Stimulated activated CD8-positive, alpha-beta memory T cell treated with anti-CD3 and anti-CD28 coated beads, Interleukin-15, amount 100 ng/mL, for 1 hour (primary cell): ENCODE results near the gene REEP3.
"Not testable (repeated sequence)": the region's sequence is repeated elsewhere in the genome, so short reads cannot be mapped to it uniquely, and the experiment has no call there.

Experiments
- DNase-seq: peaks from one replicate; pipeline ENCODE4 v3.0.0-alpha.2; 2020; ENCODE audit warnings: low read depth

REEP3 gene

GRCh38 chr10:63520500-63521415 lies at the start of gene REEP3:
Gene REEP3 (plus strand): TSS chr10:63521401. CDS start chr10:63521546, 145 bp downstream.
- DNase-seq, result no peak

- DNase-seq, result no peak
These were observed 46.7 kb upstream of the REEP3 start for GRCh38 chr10:63474488-63474887.

GRCh38 chr10:63477927-63478326 lies 43.3 kb upstream of the REEP3 start:
- no peak for DNase-seq

GRCh38 chr10:63478564-63478963 lies 42.6 kb upstream of the REEP3 start:
- DNase-seq, result no peak

GRCh38 chr10:63480237-63480636 lies 41.0 kb upstream of the REEP3 start:
- no peak for DNase-seq

- DNase-seq, result no peak
These were observed 39.3 kb upstream of the REEP3 start for GRCh38 chr10:63481815-63482421.

GRCh38 chr10:63483983-63484382 lies 37.2 kb upstream of the REEP3 start:
- DNase-seq, result no peak

GRCh38 chr10:63487990-63488389 lies 33.2 kb upstream of the REEP3 start:
- DNase-seq, result no peak

GRCh38 chr10:63489838-63490237 lies 31.4 kb upstream of the REEP3 start:
- no peak for DNase-seq

- DNase-seq, result no peak
These were observed 29.4 kb upstream of the REEP3 start for GRCh38 chr10:63491588-63492316.

- DNase-seq, result not testable (repeated sequence)
These were observed 28.9 kb upstream of the REEP3 start for GRCh38 chr10:63492317-63492690.

- DNase-seq, result no peak
These were observed 28.2 kb upstream of the REEP3 start for GRCh38 chr10:63493004-63493403.

GRCh38 chr10:63494951-63495350 lies 26.2 kb upstream of the REEP3 start:
- no peak for DNase-seq

GRCh38 chr10:63496561-63496960 lies 24.6 kb upstream of the REEP3 start:
- no peak for DNase-seq

GRCh38 chr10:63497321-63497720 lies 23.9 kb upstream of the REEP3 start:
- DNase-seq, result no peak

GRCh38 chr10:63498665-63499064 lies 22.5 kb upstream of the REEP3 start:
- DNase-seq, result no peak

GRCh38 chr10:63500551-63500950 lies 20.6 kb upstream of the REEP3 start:
- not testable (repeated sequence) for DNase-seq

GRCh38 chr10:63501954-63502353 lies 19.2 kb upstream of the REEP3 start:
- no peak for DNase-seq

- DNase-seq, result no peak
These were observed 18.4 kb upstream of the REEP3 start for GRCh38 chr10:63502832-63503231.

- DNase-seq, result no peak
These were observed 17.8 kb upstream of the REEP3 start for GRCh38 chr10:63503395-63503794.

GRCh38 chr10:63504145-63504881 lies 16.9 kb upstream of the REEP3 start:
- no peak for DNase-seq

- no peak for DNase-seq
These were observed 15.6 kb upstream of the REEP3 start for GRCh38 chr10:63505562-63505961.
